ENCODE results near the gene SNX8.

SNX8 gene

DNA sequence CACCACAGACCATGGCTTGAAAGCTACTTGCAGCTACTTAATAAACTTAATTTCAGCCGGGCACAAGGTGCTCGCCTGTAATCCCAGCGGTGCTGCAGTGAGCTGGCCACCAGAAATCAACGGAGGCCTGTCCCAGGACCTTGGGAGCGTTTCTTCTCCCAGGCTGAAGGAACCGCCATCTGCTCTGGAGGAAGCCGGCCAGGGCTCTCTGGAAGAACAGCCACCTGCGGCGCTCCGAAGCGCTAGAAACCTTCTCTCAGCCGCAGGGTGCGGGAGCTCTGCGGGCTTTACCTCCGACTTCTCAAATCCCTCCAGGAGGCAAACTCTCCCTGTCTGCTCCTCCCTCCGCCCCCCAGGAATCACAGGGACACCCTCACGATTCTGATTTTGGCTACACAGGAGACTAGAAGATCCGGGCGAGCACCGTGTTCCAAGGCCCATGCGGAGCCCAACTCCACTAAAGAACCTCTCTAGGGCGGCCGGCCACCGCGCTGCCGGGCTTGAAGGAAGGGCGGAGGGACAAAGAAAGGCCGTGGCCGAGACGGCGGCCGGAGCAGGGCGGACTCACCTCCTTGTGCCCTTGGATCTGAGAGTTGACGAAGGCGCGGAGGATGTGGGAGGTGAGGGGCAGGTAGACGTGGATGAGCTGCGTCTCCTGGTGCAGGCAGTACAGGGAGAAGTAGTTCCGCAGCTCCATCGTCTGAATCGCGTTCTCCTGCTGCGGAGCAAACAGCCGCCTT lies 57.8 kb downstream of the SNX8 start:
- DNase-seq (ENCODE audit: low spot score in 2 of 2): no peak
- Mint-ChIP-seq H3K4me1 (peaks cover 28% of the 10 kb centered on the region), H3K36me3 (peaks cover 23% of the 10 kb centered on the region), H3K27ac (no peak overlapping the region), H3K9me3 (no peaks in the 10 kb centered on the region), H3K27me3 (no peaks in the 10 kb centered on the region), H3K4me3 (no peak overlapping the region)
- no peak for ATAC-seq (ENCODE audit: low read depth)

DNA sequence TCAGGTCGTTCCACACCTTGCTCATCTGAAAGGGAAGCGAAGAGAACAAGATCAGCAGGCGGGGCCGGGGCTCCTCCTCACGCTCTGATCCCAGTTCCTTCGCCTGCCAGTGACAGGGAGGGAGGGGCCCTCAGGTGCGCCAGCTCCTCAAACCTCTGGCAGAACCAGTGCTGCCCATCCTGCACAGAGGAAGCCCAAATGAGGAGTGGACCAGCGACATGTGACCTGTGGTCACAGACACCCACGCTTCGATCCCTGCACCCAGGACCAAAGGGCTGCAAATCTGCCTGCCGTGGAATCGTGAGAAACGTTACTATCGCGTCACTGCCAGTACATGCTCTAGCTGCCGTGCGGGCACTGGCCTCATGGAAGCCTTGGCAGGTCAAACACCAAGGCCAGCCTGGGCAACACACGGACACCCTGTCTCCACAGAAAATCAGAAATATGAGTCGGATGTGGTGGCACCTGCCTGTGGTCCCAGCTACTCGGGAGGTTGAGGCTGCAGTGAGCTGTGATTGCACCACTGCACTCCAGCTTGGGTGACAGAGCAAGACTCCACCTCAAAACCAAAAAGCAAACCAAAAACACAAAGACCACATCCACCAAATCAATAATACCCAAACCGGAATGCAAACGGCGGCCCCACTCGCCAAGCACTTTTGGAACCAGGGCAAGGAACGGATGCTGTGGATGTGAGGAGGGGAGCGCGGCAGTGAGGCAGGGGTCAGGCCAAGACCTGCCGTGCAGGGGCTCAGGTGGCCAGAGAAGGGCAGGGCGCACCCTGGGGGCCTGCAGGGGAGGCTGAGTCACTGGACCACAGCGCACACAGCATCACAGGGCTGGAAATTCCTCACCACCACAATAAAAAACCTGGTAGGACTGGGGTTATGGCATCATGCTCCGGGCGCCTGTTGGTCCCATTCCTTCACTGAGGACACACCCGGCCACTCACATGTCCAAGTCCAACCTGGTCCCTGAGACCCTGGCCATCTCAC lies 58.8 kb downstream of the SNX8 start:
- no peaks in the 10 kb centered on the region for H3K9me3 Mint-ChIP-seq
- H3K36me3 Mint-ChIP-seq: peaks cover 24% of the 10 kb centered on the region
- no peak for ATAC-seq (ENCODE audit: low read depth)
- DNase-seq (ENCODE audit: low spot score in 2 of 2): no peak
- H3K27ac Mint-ChIP-seq: peak overlapping the region; percentile 64
- H3K4me1 Mint-ChIP-seq: peaks cover 26% of the 10 kb centered on the region
- H3K27me3 Mint-ChIP-seq: no peaks in the 10 kb centered on the region
- H3K4me3 Mint-ChIP-seq: no peak overlapping the region

DNA sequence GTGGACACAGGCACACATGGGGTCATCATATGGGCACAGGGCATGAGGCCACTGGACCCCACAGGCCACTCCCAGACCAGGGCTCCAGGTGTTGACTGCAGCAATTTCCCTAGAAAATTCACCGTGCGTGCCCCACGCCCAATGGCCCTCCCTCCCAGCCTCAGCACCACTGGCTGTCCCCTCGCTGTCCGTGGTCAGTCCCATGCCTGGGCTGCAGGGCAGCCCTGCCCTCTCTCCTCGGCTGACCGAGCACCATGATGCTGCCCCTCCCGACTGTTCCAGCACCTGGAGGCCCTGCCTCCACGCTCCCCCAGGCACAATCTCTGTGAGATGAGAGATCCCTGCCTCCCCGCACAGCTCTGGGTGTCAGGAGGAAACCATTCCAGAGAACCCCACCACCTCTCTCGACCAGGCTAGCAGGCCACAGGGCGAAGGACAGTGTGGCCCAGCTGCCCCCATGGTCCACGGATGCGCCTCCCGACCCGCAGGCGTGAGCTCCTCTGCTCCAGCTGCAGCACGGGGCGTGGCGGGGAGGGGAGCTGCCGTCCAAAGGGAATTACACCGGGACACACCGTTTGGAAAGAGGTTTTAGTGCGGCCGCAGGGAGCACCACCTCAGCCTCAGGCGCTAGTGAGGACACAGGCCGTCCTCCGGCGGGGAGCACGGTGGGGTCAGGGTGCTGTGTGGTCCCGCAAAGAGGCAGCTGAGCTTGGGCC lies 59.7 kb downstream of the SNX8 start:
- H3K4me1 Mint-ChIP-seq: peaks cover 22% of the 10 kb centered on the region
- H3K27ac Mint-ChIP-seq: no peak overlapping the region
- no peaks in the 10 kb centered on the region for H3K9me3 Mint-ChIP-seq
- H3K4me3 Mint-ChIP-seq: no peak overlapping the region
- ATAC-seq (ENCODE audit: low read depth) (no peak), DNase-seq (ENCODE audit: low spot score in 2 of 2) (no peak)
- H3K27me3 Mint-ChIP-seq: no peaks in the 10 kb centered on the region
- peaks cover 24% of the 10 kb centered on the region for H3K36me3 Mint-ChIP-seq

DNA sequence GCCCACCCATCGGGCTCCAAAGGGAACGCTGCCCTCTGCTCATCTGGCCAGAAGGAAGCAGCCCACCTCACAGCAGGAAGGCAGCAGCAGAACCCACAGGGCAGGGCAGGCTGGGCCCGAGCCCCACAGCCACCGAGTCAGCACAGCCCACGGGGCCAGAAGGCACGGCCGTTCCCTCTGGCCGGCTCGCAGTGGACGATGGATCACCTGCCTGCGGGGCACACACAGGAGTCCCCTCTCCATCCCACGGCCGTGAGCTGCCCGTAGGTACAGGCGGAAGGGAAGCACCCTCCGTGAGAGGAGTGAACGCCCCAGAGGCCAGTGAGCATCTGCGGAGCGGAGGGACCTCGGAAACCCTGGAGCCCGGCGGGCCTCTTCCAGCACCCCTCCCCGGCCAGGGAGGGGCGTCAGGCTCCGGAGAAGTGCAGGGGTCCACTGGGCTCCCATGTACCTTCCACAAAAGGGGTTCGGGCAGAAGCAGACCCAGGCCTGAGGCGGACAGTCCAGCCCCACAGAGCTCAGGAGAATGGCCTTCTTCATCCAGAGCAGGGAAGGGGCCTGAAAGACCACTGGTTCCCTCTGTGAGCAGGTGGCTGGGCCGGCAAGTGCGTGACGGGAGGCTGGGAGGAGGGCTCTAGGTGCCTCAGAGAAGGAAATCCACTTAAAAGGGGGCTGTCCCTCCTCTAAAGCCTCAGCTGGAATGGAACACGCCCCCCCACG lies 60.6 kb downstream of the SNX8 start:
- Mint-ChIP-seq H3K27me3 (no peaks in the 10 kb centered on the region), H3K4me1 (peaks cover 19% of the 10 kb centered on the region), H3K27ac (peak overlapping the region; percentile 88), H3K9me3 (no peaks in the 10 kb centered on the region), H3K4me3 (no peak overlapping the region), H3K36me3 (peaks cover 24% of the 10 kb centered on the region)
- DNase-seq (ENCODE audit: low spot score in 2 of 2) (no peak), ATAC-seq (ENCODE audit: low read depth) (no peak)

DNA sequence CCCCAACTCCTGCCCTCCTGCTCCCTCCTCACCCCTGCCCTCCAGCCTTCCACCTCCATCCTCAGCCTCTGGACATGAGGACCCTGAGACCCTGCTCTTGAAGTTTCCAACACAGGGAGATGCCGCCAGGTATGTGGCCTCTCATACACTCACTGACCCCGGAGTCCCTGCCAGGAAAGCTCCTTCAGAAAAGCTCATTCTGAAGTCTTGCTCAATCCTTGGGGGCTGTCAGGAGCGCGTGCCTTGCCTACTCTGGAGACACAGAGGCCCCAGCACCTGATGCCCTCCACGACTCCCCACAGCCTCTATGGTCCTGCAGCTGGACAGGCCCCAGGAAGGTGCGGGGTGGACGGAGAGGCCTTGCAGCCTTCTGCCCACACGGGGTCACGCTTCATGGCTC lies 61.2 kb downstream of the SNX8 start:
- no peak for DNase-seq (ENCODE audit: low spot score in 2 of 2)
- Mint-ChIP-seq H3K4me3 (no peak overlapping the region), H3K27ac (peak overlapping the region; percentile 88), H3K27me3 (no peaks in the 10 kb centered on the region), H3K4me1 (peaks cover 15% of the 10 kb centered on the region), H3K9me3 (no peaks in the 10 kb centered on the region), H3K36me3 (peaks cover 24% of the 10 kb centered on the region)
- ATAC-seq (ENCODE audit: low read depth): no peak

DNA sequence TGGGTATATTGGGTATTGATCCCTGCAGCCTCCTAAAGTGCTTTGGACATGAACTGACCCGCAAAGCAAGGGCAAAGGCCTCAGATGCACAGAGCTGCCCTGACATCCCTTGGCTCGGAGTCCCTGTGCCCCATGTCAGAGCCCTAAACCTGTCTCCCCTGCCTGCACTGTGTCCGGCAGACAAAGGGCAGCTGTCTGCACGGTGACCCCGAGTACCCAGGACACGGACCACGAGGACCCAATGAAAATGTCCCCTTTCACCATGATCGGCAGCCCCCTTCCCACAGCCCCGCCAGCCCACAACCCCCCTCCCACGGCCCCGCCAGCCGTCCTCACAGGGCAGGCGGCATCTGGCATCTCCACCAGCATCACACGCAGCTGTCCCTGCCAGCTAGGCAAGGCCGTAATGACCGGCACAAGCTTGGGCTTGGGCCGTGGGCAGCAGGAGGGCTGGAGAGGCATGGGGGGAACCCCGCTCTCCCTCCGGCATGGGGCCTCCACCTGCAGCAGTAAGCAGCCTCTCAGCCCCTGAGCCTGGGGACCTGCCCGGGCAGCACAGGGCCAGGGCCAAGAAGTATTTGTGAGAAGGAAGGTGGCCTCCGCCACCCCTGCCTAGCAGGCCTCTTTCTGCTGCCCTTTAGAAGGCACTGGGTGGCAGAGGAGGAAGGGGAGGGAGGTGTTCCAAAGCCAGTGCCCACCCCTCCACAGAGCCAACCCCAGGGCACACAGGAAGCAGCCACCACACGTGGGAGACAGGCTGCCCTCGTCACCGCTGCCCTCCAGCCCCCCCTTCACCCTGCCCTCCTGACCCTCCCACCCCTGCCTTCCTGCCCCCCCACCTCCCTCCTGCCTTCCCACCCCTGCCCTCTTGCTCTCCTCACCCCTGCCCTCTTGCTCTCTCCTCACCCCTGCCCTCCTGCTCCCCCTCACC lies 62.1 kb downstream of the SNX8 start:
- Mint-ChIP-seq H3K4me3 (no peak overlapping the region), H3K27me3 (no peaks in the 10 kb centered on the region), H3K36me3 (peaks cover 22% of the 10 kb centered on the region), H3K9me3 (no peaks in the 10 kb centered on the region), H3K27ac (peak overlapping the region; percentile 88), H3K4me1 (peaks cover 15% of the 10 kb centered on the region)
- DNase-seq (ENCODE audit: low spot score in 2 of 2) (no peak), ATAC-seq (ENCODE audit: low read depth) (peak; percentile 38)

DNA sequence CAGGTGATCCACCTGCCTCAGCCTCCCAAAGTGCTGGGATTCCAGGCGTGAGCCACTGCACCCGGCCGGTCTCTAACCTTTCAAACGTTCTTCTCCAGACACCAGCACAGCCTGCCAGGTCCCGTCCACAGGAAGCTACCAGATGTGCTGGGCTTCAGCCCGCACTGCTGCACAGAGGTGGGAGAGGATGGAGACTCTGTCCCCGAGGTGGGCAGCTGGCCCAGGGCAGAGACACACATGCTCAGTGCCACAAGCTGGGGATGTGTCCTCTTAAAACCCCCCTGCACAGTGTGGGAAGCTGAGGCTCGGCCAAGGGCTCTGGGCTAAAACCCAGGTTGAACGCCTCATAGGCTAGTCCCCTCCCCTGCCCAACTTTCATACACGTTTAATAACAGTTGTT lies 62.9 kb downstream of the SNX8 start:
- Mint-ChIP-seq H3K36me3 (peaks cover 18% of the 10 kb centered on the region), H3K9me3 (no peaks in the 10 kb centered on the region), H3K4me3 (no peak overlapping the region), H3K4me1 (peaks cover 15% of the 10 kb centered on the region), H3K27ac (no peak overlapping the region), H3K27me3 (no peaks in the 10 kb centered on the region)
- DNase-seq (ENCODE audit: low spot score in 2 of 2): no peak
- no peak for ATAC-seq (ENCODE audit: low read depth)

DNA sequence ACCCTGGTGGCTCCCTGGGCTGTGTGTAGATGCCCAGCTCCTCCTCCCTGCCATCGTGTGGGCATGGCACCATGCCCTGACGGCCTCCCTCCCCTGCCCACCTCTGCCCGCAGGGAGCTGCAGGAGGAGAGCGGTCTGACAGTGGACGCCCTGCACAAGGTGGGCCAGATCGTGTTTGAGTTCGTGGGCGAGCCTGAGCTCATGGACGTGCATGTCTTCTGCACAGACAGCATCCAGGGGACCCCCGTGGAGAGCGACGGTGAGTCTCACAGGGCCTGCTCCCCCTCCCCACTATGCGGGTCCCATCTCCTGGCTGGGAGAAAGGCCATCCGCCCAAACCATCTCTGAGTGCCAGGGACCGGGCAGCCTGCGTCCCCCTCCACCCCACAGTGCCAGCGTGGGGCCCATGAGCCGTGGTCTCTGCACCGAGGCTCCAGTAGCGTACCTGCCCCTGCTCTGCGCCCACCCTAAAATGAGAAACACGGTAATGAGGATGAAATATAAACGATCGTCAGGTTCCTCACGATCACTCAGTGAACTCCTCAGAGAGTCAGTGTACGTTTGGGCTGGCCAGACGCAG lies 64.4 kb downstream of the SNX8 start:
- Mint-ChIP-seq H3K27ac (peak overlapping the region; percentile 33), H3K4me1 (peaks cover 15% of the 10 kb centered on the region), H3K36me3 (peaks cover 10% of the 10 kb centered on the region), H3K27me3 (no peaks in the 10 kb centered on the region), H3K9me3 (no peaks in the 10 kb centered on the region), H3K4me3 (no peak overlapping the region)
- ATAC-seq (ENCODE audit: low read depth): no peak
- DNase-seq (ENCODE audit: low spot score in 2 of 2): no peak

DNA sequence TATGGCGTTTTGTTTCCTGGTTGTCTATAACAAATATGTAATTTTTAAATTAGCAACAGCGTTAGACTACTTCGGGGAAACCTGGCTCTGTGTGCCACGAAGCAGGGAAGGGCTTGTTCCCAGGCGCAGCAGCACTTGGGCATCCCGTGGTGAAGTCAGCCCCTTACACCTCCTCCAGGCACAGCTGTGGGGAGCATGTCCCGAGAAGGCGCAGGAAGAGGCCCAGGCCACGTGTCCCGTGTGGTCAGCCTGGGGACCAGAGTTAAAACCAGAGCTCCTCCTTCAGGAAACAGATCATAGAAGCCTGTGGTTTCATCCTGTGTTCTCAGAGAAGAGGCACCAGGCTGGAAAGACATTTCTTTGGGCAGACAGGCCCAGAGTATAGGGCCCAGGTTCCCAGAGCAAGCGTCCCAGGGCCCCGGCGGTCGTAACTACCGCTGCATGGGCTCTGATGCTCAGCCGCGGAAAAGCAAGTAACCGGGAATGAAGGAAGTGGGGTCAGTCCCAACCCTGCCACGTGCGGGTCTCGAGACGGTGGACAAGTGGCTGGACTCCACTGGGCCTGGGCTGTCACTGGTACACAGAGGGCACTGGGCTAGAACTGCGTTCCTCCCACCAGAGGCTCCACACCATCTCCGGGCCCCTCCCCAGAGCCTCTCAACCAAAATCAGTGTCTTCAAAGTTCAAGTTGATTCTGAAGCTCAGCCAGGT lies 65.1 kb downstream of the SNX8 start:
- peaks cover 13% of the 10 kb centered on the region for H3K4me1 Mint-ChIP-seq
- peaks cover 5% of the 10 kb centered on the region for H3K36me3 Mint-ChIP-seq
- no peaks in the 10 kb centered on the region for H3K9me3 Mint-ChIP-seq
- H3K4me3 Mint-ChIP-seq: no peak overlapping the region
- no peak for DNase-seq (ENCODE audit: low spot score in 2 of 2)
- peak; percentile 27 for ATAC-seq (ENCODE audit: low read depth)
- H3K27ac Mint-ChIP-seq: peak overlapping the region; percentile 33
- no peaks in the 10 kb centered on the region for H3K27me3 Mint-ChIP-seq

DNA sequence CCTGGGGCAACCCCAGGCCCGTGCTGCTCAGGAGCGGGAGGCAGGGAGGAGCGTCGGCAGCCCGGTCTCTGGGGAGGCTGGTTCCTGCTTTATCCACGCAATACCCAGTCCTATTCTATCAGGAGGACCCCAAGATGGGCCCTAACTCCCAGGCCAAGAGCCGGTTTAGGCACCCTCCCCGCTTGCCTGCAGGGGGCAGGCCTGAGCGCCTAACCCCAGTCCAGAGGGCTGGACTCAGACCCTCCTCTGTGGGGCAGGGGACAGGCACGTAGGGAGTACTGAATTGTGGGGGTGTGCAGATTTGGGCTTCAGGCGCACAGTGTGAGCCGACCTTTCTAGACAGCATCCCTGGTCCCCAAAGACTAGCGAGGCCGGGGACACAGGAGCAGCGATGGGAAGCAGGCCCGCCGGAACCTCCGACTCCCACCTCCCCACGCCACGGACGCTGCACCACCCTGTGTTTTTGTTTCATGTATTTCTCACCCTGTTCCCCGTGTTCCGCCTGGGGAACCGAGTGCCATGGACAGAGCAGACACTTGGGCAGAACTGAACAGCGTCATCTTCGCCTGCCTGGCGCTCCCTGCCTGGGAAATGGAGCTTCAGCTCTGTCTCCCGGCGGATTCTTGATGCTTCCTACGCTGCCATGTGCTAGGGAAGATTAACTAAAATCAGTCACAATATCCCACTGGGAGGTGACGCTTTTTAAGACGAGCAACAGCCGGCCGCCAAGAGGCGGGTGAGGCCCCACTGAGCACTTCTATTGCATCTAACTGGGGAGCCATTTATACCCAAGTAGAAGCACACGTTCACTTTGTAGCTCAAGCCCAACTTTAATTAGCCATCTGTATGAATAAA lies 66.9 kb downstream of the SNX8 start:
- ATAC-seq (ENCODE audit: low read depth) (peak; percentile 49), DNase-seq (ENCODE audit: low spot score in 2 of 2) (peak in 1 of 2 donors; percentile 29)
- Mint-ChIP-seq H3K27ac (peak overlapping the region; percentile 81), H3K9me3 (no peaks in the 10 kb centered on the region), H3K27me3 (no peaks in the 10 kb centered on the region), H3K36me3 (peaks cover 5% of the 10 kb centered on the region), H3K4me1 (peaks cover 14% of the 10 kb centered on the region), H3K4me3 (no peak overlapping the region)

DNA sequence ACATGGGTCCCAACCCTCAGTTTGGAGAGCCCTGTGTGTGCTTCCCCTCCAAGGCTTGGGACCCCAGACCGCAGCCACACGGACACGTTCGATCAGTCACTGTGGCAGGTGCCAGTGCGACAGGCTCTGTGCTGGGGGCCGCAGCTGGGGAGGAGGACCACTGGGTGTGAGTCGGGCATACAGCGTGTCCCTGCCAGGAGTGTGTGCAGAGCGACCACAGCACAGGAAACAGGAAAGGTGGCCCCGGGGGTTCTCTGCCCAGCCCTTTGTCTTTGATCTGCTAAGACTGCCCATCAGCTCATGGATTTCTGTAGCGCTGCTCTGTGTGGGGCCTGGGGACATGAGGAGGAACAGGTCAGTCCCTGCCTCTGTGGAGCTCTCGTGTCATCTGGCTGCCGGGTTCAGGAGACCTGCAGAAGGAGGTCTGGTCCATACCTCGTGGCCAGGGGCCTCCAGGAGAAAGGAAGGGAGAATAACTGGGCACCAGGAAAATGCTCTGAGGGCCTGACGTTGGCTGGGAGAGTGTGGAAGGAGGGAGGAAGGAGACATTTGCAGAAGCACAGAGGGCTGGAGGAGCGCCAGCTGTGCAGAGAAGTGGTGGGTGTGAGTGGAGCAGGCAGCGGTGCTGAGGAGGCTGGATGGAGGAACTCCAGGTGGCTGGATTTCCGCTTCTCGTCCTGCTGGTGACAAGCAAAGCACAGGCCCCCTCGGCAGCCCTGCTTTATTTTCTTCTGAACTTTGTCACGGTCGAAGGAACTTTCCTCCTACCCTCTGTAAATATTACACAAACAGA lies 68.2 kb downstream of the SNX8 start:
- ATAC-seq (ENCODE audit: low read depth) (no peak), DNase-seq (ENCODE audit: low spot score in 2 of 2) (no peak)
- Mint-ChIP-seq H3K27me3 (no peaks in the 10 kb centered on the region), H3K27ac (peak overlapping the region; percentile 75), H3K4me3 (no peak overlapping the region), H3K4me1 (peaks cover 17% of the 10 kb centered on the region), H3K9me3 (no peaks in the 10 kb centered on the region), H3K36me3 (peaks cover 5% of the 10 kb centered on the region)
